Stomach (tissue), 4 donors: ENCODE measurements around the gene NEURL1B.

ENCODE experiments used
- EP300 ChIP-seq: sonication (generic); formaldehyde crosslinking; IDR thresholded peaks from one replicate; pipeline ENCODE4 v1.6.1; 2017; ENCODE audit warnings: antibody characterized with exemption
- POLR2A ChIP-seq, 4 donors: fragments of 450-650 bp; IDR thresholded peaks; one replicate each; pipeline ENCODE4 v1.6.1; 2016; ENCODE audit warnings: antibody characterized with exemption in 4 of 4, control low read depth in 2 of 4, mild to moderate bottlenecking in 1 of 4, moderate library complexity in 1 of 4
- POLR2AphosphoS5 ChIP-seq, 3 donors: sonication (generic); formaldehyde crosslinking; IDR thresholded peaks; one replicate each; pipeline ENCODE4 v1.6.1; 2016; ENCODE audit warnings: antibody characterized with exemption in 3 of 3
- TF ChIP-seq, protein P1 (sequence below), 7 experiments: fragments of 450-650 bp in 4 of 7; fragments of 200-600 bp in 3 of 7; sonication (generic) in 3 of 7; IDR thresholded peaks; one replicate each; pipeline ENCODE4 v1.5.1; 2016 to 2019; ENCODE audit warnings: antibody characterized with exemption in 7 of 7, control low read depth in 2 of 7, mild to moderate bottlenecking in 1 of 7

DNA sequence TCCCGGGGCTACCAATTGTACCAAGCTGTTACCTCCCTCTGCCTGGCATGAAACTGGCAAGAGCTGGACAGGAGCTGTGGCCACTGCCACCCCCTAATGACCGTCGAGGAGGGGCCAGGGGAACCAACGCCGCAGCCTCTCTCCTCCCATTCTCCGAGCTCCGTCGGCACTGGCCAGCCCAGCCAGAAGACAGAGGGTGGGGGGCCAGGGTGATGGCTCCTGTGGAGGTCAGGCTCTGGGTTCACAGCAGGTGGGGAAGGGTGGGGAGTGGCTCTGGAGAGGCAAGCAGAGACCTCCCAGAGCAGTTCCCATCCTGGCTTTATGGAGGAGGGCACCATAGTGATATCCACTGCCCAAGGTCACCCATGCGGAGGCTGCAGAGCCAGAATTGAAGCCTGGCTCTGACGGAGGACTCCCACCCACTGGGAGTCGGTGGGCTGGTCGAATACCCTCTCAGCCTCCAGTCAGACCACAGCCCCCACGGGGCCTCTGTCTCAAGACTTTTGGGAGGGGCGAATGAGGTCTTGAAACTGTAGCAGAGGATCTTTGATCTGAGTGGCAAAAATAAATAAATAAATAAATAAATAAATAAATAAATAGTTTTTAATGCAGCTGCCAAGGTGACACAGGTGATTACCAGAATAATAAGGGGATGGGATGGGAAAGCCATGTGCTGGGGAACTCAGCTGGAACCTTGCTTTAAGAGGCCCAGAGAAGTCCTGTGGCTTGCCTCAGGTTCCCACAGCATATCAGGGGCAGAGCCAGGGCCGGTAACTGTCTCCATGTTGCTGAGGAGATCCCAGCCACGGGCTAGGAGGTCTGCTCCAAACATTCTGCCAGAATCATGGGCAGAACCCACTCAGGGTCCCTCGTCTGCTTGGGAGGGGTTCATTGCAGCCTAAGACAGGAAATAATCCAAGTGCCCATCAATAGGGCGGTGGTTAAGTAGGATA is 42.5 kb upstream of the NEURL1B start:
- TF ChIP-seq POLR2A (IDR thresholded peaks at IDR 0.05) (no peak), POLR2AphosphoS5 (IDR thresholded peaks at IDR 0.05) (no peak), EP300 (no peak)
- TF ChIP-seq, protein P1, sequence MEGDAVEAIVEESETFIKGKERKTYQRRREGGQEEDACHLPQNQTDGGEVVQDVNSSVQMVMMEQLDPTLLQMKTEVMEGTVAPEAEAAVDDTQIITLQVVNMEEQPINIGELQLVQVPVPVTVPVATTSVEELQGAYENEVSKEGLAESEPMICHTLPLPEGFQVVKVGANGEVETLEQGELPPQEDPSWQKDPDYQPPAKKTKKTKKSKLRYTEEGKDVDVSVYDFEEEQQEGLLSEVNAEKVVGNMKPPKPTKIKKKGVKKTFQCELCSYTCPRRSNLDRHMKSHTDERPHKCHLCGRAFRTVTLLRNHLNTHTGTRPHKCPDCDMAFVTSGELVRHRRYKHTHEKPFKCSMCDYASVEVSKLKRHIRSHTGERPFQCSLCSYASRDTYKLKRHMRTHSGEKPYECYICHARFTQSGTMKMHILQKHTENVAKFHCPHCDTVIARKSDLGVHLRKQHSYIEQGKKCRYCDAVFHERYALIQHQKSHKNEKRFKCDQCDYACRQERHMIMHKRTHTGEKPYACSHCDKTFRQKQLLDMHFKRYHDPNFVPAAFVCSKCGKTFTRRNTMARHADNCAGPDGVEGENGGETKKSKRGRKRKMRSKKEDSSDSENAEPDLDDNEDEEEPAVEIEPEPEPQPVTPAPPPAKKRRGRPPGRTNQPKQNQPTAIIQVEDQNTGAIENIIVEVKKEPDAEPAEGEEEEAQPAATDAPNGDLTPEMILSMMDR (IDR thresholded peaks at IDR 0.05): no peak
